ENCODE data around the gene TPST2. TPM values are rescaled to one million over a fixed set of nuclear protein-coding genes. Genes with fewer than 3 reads are reported as not detected.

TPST2 gene
- polyA plus RNA-seq, 2 of the 4 experiments (the other 2 are of a cell fraction), result 10.3 to 10.5 TPM

DNA sequence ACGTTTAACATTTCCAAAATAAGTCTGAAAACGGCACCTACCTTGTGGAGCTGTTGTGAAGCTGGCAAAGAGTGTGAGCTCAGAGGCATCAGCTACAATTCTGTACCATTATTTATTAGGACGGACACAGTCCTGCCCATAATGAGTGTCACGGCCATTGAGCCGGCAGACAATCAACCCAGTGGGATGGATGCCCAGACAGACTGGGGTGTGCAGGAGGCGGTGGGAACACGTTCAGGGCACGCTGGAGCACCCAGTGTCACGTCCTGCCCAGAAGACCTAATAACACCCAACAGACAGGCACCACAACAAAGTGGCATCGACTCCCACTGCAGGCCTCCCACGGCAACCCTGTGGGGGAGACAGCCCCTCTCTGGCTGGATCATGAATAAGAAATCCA is 34.5 kb downstream of the TPST2 start:
- POLR2A ChIA-PET, result no interaction called here
- no peak for ATAC-seq
- Histone ChIP-seq H3K27ac (no peak overlapping the region), H3K9me3 (no peaks in the 10 kb centered on the region), H3K4me2 (no peak overlapping the region), H3K4me1 (peaks cover 13% of the 10 kb centered on the region; the same call in 2 of the 3 replicates), H3K4me3 (no peak overlapping the region)
- FAIRE-seq, result no peak
- WGBS (ENCODE audit: missing lambda C conversion rate), result 93% methylated on average over 9 of the region's 11 CpGs
- DNase-seq (ENCODE audit: low read depth in 1 of 2, low spot score in 1 of 2), result no peak
- TF ChIP-seq, protein P1, sequence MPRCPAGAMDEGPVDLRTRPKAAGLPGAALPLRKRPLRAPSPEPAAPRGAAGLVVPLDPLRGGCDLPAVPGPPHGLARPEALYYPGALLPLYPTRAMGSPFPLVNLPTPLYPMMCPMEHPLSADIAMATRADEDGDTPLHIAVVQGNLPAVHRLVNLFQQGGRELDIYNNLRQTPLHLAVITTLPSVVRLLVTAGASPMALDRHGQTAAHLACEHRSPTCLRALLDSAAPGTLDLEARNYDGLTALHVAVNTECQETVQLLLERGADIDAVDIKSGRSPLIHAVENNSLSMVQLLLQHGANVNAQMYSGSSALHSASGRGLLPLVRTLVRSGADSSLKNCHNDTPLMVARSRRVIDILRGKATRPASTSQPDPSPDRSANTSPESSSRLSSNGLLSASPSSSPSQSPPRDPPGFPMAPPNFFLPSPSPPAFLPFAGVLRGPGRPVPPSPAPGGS (IDR thresholded peaks at IDR 0.05), result no peak
- TF ChIP-seq ZSCAN20 (CRISPR knock-in tag; IDR thresholded peaks at IDR 0.05), result no peak
- no peak for TF ChIP-seq ZFP36 (IDR thresholded peaks at IDR 0.05; ENCODE audit: borderline replicate concordance, partially characterized antibody)
- no peak for TF ChIP-seq KDM5A (IDR thresholded peaks at IDR 0.05)
- TF ChIP-seq MAZ (IDR thresholded peaks at IDR 0.05; ENCODE audit: borderline replicate concordance, low read depth, low read length), result no peak
- TF ChIP-seq, protein P2, sequence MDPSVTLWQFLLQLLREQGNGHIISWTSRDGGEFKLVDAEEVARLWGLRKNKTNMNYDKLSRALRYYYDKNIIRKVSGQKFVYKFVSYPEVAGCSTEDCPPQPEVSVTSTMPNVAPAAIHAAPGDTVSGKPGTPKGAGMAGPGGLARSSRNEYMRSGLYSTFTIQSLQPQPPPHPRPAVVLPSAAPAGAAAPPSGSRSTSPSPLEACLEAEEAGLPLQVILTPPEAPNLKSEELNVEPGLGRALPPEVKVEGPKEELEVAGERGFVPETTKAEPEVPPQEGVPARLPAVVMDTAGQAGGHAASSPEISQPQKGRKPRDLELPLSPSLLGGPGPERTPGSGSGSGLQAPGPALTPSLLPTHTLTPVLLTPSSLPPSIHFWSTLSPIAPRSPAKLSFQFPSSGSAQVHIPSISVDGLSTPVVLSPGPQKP (IDR thresholded peaks at IDR 0.05; ENCODE audit: low read depth, low read length), result no peak
- no peak for TF ChIP-seq RAD21 (conservative IDR thresholded peaks at IDR 0.05 in 1 of 2, IDR thresholded peaks at IDR 0.05 in 1 of 2)
- TF ChIP-seq FOSB (CRISPR knock-in tag; IDR thresholded peaks at IDR 0.05), result no peak
- TF ChIP-seq, protein P3, sequence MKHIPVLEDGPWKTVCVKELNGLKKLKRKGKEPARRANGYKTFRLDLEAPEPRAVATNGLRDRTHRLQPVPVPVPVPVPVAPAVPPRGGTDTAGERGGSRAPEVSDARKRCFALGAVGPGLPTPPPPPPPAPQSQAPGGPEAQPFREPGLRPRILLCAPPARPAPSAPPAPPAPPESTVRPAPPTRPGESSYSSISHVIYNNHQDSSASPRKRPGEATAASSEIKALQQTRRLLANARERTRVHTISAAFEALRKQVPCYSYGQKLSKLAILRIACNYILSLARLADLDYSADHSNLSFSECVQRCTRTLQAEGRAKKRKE (CRISPR knock-in tag; IDR thresholded peaks at IDR 0.05; ENCODE audit: low read depth), result no peak
- CTCF ChIA-PET, result interaction anchor here (0.9 kb wide), 1 partner anchor 8 kb away, joined by 3 read pairs; no protein-coding TSS in a partner anchor

DNA sequence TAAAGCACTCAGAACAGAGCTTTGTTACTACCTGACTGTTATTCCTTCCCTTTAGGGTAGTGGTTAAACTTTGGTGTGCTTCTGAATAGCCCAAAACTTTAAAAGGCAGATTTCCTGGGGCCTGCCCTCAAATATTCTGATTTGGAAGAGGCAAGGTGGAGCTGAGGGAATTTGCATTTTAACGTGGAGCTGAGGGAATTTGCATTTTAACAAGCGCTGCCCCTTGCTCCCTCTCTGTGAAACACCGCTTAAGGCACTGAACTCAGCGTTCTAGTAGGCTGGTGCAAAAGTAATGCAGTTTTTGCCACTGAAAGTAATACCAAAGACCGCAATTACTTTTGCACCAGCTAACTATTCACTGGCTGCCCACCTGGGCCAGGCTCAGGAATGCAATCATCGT is 35.0 kb downstream of the TPST2 start:
- no peak for FAIRE-seq
- no peak overlapping the region for H3K4me3 ChIP-seq
- POLR2A ChIA-PET, result no interaction called here
- no peak for DNase-seq (ENCODE audit: low read depth in 1 of 2, low spot score in 1 of 2)
- CTCF ChIA-PET, result interaction anchor here (0.9 kb wide), 1 partner anchor 8 kb away, joined by 3 read pairs; no protein-coding TSS in a partner anchor
- WGBS (ENCODE audit: missing lambda C conversion rate), result 93% methylated on average over 6 of the region's 6 CpGs
- H3K9me3 ChIP-seq, result no peaks in the 10 kb centered on the region
- TF ChIP-seq ZNF302 (CRISPR knock-in tag; IDR thresholded peaks at IDR 0.05), result no peak
- no peak overlapping the region for H3K27ac ChIP-seq
- no peak overlapping the region for H3K4me2 ChIP-seq
- H3K4me1 ChIP-seq, result peaks cover 16% of the 10 kb centered on the region; the same call in 2 of the 3 replicates
- ATAC-seq, result no peak

DNA sequence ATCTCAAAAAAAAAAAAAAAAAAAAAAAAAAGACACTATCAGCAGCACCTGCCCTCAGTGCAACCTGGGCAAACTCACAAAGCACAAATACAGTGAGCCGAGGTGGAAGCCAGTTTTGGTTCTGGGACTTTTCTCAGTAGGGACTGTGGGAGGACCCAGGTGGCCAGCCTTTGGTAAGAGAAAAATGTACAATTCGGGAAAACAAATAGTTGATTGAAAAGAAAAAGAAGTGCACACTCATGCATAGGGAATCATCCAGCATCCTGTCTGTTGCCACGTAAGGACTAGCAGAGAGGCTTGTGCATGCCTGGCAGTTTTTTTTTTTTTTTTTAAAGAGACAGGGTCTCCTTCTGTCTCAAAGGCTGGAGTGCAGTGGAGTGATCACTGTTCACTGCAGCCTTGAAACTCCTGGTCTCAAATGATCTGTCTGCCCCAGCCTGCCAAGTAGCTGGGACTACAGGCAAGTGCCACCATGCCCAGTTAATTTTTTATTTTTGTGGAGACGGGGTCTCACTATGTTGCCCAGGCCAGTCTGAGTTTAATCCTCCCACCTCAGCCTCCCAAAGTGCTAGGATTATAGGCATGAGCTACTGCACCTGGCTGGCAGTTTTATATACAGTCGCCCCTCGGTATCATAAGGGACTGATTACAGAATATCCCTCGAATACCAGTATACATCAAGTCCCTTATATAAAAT is 36.7 kb downstream of the TPST2 start:
- Histone ChIP-seq H3K4me2 (peak overlapping the region; percentile 66), H3K27ac (peak overlapping the region; percentile 27 to 73; a peak in 4 of 6 replicates), H3K4me3 (no peak overlapping the region), H3K4me1 (peaks cover 16% of the 10 kb centered on the region; the same call in 2 of the 3 replicates), H3K9me3 (no peaks in the 10 kb centered on the region)
- ATAC-seq (peak; percentile 86 to 90; a peak in 5 of 6 replicates), DNase-seq (ENCODE audit: low read depth in 1 of 2, low spot score in 1 of 2) (peak; percentile 27 to 37), FAIRE-seq (no peak)
- TF ChIP-seq CBX2 (IDR thresholded peaks at IDR 0.05; ENCODE audit: borderline replicate concordance, low read depth), result no peak
- TF ChIP-seq HOXA7 (CRISPR knock-in tag; IDR thresholded peaks at IDR 0.05), result no peak
- TF ChIP-seq ZFP36 (IDR thresholded peaks at IDR 0.05; ENCODE audit: borderline replicate concordance, partially characterized antibody), result no peak
- no peak for TF ChIP-seq RARB (CRISPR knock-in tag; IDR thresholded peaks at IDR 0.05)
- no peak for TF ChIP-seq TFCP2L1 (CRISPR knock-in tag; IDR thresholded peaks at IDR 0.05)
- ChIA-PET POLR2A (no interaction called here), CTCF (interaction anchor here (0.6 to 0.9 kb wide), 3 partner anchors 14 to 37 kb away, joined by 3 to 4 read pairs (median 4); no protein-coding TSS in a partner anchor)
- 53% methylated on average over 7 of the region's 7 CpGs for WGBS (ENCODE audit: missing lambda C conversion rate)

DNA sequence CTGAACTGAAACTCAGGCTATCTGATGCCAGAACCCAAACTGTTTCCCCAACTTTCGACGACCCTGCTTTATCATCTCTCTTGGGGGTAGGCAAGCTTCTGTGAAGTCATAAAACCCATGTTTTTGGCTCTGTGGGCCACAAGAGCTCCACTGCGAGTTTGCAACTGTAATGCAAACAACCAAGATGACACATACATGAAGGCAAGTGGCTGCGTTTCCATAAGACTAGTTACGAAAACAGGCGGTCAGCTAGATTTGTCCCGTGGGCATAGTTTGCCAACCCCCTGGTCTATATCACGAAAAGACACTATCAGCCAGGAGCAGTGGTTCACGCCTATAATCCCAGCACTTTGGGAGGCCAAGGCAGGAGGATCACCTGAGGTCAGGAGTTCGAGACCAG is 37.5 kb downstream of the TPST2 start:
- DNase-seq (ENCODE audit: low read depth in 1 of 2, low spot score in 1 of 2) (no peak), FAIRE-seq (no peak), ATAC-seq (no peak)
- CTCF ChIA-PET, result no interaction called here
- POLR2A ChIA-PET, result no interaction called here
- H3K27ac ChIP-seq, result peak overlapping the region in 1 of 2 experiments; percentile 73; a peak in 3 of 6 replicates
- TF ChIP-seq ZSCAN20 (CRISPR knock-in tag; IDR thresholded peaks at IDR 0.05), result no peak
- TF ChIP-seq KDM1A (IDR thresholded peaks at IDR 0.05; ENCODE audit: low read depth), result no peak
- TF ChIP-seq RARB (CRISPR knock-in tag; IDR thresholded peaks at IDR 0.05), result no peak
- TF ChIP-seq, protein P1 (IDR thresholded peaks at IDR 0.05), result no peak
- TF ChIP-seq, protein P4, sequence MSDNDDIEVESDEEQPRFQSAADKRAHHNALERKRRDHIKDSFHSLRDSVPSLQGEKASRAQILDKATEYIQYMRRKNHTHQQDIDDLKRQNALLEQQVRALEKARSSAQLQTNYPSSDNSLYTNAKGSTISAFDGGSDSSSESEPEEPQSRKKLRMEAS (IDR thresholded peaks at IDR 0.05), result no peak
- no peak for TF ChIP-seq HOXA7 (CRISPR knock-in tag; IDR thresholded peaks at IDR 0.05)
- WGBS (ENCODE audit: missing lambda C conversion rate), result 90% methylated on average over 10 of the region's 10 CpGs
- no peaks in the 10 kb centered on the region for H3K9me3 ChIP-seq
- no peak overlapping the region for H3K4me2 ChIP-seq
- no peak overlapping the region for H3K4me3 ChIP-seq
- H3K4me1 ChIP-seq, result peaks cover 16% of the 10 kb centered on the region; the same call in 2 of the 3 replicates
